HG02981 (cell line): ENCODE data around the gene GAB1.

Source experiments
- ATAC-seq: cut with Tn5 transposase; IDR thresholded peaks from one replicate; pipeline ENCODE4 v1.9.1; 2021; ENCODE audit warnings: mild to moderate bottlenecking, moderate library complexity; ENCODE audit not compliant: unreplicated experiment

The GAB1 gene

DNA sequence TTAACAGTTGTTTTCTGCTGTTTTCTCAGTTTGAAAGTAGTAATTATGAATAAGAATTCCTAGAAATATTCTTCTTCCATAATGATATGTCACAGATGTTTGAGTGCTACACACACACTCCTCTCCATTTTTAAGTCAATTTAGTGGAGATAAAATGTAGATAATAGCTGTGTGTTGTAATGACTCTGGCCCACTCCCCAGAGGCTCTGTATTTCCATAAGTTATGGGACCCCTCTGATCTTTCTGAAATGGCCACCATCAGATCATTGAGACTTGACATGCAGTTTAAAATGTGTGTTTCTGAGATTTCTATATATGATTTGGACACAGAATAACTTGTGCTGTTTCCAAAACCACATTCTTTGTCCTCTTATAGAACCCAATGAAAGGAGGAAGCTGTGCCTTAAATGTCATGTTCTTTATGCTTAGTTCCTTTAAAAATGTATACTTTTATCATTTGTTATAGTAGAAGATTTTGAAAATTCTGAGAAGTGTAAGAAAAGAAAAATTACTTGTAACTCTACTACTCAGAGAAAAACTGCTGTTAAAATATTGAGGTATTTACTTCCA, 46.4 kb downstream of the GAB1 start:
- no peak for ATAC-seq

DNA sequence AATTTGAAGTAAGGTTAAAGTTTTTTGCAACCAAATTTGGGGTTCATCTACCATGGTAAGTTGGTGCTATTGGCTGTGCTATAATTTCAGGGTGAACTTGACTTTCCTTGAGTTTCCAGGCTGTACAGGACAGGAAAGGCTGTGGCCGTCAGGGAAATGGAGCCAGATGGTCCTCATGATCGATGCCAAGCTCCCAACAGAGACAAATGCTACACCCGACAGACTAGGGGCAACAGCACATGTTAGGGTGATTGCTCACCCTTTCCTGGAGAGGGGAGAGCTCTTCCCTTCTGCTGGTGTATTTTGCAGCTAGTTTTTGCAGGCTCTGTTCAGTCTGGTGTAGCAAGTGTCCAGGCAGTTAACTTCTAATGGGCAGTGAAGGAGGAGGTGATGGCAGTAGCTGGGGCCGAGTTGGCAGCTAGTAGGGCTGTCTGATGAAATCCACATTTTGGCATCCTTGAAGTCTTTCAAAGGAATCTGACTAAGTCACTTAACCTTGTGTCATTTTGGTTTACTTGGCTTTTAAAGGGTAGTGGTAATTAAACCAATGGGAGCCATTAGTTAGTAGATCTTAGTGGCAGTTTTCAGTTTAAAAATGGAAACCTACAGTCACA, 47.8 kb downstream of the GAB1 start:
- no peak for ATAC-seq

DNA sequence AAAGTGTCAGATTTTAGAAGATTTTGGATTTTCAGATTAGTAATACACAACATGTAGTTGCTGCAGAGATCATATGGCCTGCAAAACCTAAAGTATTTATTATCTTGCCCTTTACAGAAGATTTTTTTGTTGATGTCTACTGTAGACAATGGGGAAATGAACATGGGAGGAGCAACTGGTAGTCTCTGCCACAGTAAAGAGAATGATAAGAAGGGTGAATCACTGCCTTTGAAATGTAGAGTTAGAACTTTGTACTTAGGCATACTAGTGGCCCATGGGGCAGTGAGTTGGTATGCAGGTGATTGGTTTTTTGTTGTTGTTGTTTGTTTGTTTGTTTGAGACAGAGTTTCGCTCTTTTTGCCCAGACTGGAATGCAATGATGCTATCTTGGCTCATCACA, 50.1 kb downstream of the GAB1 start:
- ATAC-seq, result no peak

DNA sequence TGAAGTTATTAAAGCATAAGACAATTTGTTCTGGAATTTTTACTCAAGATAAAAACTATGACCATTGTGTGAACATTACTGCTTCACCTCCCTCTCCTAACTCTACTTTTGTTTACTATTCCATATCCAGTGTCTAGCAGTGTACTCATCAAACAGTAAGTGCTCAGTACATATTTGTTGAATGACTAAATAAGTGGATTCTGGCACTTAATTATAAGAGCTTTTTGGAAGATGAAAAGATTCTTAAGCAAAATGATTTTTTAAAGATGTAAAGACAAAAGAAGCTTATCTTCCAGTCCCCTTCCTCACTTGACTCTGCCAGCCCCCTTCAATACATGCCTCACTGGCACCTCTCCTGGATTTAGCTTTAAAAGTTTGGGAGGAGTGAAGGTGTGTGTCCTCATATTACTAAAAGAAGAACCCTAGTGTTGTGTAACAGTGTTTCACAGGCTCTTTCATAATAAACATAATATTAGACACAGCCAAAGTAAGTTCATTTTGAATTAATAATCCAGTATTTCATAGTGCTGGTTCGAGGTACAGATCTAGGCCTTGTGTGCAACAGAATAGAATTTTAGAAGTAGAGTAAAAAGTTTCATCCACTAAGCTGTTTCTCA, 53.0 kb downstream of the GAB1 start:
- no peak for ATAC-seq

DNA sequence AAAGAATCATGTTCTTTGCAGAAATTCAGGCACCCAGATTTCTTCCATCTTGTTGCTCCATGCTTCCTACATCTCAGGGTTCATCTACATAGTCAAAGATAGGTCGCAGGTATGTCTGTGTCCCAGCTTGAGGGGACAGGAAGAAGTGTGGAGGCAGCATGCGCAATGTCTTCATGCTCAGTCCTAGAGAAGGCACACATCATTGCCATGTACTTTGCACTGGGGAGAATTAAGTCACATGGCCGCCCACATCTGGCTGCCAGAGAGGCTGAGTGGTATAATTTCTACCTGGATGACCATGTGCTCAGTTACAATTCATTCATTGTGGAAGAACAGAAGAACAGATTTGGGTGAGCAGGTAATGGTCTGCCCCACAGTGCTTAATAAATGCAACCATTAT, 54.1 kb downstream of the GAB1 start:
- ATAC-seq, result no peak

DNA sequence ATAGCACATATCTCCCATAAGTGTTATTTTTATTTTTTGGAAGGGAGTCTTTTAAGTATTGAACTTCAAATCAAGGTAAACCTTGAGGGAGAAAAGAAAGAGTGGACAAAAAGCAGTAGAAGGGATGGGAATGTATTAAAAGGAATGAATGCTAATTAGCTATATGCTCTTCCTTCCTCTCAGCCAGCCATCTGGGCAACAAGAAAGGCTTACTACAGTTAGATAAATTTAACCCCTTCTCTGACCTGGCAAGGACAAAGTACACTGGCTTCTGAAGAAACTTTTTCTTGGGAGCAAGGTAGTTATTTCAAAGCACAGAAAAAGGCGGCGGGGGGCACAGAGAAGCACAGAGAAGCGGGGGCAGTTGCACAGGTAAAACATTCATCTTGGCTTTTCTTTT, 54.6 kb downstream of the GAB1 start:
- no peak for ATAC-seq

DNA sequence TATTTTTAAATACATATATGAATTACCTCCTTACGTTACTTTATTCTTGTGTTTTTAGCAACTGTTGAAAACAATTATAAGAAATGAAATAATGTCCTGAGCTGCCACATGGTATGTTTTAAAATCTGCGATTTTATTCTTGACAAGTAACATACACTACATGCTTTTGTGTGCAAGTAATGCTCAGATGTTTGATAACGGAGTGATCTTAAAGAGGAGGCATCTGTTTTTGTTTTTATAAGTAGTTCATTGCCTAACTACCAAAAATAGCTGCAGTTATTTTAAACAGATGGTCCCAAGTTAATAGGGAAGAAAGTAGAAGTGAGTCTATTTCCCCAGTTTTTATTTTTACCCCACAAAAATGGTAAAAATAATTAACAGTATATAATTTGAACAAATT, 55.2 kb downstream of the GAB1 start:
- no peak for ATAC-seq

DNA sequence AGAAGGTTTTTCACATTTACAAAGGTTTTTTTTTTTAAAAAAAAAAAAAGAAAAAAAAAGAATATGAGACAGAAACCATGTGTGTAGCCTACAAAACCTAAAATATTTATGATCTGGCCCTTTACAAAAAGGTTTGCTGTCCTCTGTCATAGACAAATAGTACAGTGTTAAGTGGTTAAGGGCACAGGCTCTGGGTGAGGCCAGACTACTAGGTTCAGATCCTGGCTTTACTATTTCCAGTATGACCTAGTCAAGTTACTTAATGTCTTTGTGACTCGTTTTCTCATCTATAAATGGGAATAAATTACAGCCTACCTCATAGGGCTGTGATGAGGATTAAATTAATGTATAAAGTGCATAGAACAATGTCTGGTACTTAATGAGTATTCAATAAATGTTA, 56.5 kb downstream of the GAB1 start:
- ATAC-seq, result no peak

DNA sequence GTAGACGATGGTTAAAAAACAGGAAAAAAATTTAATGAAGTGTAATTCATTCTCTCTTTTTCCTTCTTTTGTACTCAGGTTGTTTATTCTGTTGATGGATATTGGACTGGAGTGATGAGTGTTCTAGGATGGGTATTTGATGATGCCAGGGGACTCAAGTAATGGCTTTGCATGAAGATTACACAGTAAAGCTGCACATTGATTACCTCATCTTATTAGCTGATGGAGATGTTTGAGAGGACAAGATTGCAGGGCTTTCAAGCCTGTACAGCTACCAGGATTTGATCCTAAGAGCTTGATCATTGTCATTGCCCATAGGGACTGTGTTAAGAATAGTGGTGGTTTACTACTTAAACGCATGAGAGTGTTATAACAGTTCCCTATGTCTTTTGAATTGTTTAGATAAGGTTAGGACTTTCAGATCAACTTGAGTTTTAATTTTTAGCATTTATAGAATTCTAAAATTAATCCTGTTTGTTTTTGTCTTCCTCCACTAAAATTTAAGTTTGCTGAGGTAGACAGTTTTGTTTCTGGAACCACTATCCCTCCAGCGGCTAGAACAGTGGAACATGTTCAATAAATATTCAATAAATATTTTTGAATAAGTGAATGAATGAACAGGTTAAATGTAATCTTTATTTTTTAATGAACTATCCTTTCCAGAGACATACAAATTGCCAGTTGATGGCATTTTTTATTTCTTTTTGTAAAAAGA, 58.2 kb downstream of the GAB1 start:
- no peak for ATAC-seq

DNA sequence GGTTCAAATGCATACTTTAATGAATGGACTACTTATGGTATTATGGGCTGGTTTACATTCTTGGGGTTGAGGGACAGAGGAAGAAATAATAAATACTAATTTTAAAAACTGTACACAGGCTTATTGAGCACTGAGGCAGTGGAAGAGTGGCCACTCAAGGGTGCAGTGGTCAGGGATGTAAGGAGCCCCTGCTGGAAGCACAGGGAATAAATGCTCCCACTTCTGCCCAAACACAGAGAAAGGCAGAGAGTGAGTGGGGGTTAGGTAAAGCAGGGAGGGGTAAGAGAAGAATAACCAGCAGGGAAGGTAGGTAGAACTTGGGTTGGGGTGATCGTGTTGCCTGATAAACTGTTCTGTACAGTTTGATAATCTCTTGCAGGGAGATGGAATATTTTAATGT, 60.0 kb downstream of the GAB1 start:
- ATAC-seq, result no peak

DNA sequence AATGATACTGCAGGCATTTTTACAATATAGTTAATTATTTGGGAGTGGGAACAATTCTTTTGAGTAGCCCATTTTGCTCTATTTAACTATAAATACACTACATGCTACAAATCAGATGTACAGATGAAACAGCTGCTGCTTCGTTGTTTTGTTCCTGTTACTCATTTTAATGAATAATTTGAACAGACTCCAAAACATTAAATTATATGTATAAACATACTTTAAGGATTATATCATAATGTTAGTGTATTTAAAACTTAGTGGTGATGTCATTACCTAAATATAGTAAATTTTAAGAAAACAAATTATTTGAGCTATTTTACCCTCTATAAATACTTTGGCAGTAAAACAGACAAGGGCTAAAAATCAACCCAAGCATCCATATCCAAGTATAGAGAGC, 60.7 kb downstream of the GAB1 start:
- ATAC-seq, result no peak

DNA sequence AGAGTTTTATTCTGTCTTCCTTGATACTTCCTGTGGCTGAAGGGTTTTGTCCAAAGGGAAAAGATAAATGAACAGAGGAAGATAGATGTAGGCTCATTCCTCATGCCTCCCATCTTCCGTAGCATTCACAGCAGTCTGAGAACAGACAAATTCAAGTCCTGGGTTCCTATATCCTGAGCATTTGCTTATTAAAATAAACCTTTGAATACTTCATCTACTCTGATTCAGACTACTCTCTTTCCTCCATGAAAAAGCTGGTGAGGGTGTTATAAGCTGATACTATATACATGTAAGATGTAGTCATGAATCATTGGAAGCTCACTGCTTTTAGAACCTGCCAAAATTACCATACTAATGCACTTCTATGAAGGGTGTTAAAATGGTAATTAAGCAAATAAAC, 61.2 kb downstream of the GAB1 start:
- ATAC-seq, result no peak

DNA sequence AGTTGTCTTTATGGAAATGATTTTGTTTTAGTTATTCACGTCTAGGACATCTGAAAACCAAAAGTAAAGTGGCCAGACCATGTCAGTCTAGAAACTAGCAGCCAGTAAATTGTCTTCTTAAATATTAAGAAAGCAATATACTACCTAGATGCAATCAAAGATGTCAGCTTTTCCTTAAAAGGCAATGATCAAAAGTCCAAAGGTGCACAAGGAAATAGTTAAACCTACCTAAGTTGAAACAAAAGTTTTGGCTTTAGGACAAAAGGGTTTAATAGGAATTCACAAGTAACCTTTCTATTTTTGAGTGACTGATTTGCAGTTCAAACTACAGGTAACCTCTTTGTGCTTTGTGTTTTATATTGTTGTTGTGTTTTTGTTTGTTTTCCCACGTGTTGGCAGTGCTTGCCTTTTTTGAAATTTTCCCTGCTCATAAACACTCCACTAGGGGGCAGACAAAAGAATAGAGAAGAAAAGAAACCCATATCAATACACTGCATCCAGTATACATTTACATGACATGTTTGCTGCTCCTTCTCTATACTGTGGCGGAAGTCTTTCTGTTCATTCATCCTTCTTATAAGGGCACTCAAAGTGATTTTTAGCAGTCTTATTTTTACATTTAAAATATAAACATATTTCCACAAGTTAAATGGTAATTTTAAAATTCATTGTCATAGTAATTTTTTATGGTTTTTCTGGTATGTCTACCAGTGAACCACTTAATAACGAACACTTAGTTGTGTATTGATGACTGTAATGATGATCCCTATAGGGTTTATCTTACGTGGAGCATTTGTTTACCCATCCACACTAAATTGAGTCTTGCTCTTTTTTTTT, 62.7 kb downstream of the GAB1 start:
- ATAC-seq, result peak; percentile 48

DNA sequence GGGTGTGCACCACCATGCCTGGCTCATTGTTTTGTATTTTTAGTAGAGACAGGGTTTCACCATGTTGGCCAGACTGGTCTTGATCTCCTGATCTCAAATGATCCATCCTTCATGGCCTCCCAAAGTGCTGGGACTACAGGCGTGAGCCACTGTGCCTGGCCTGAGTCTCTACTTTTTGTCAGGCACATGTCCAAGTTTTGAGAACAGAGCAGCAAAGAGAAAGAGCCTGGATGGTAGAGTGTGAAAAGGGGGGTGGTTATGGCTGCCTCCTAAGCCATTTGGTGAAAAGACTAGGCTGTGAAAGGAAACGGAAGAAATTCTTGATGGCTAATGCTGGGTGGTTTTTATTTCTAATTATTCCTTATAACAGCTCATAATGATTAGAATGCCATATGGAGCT, 63.4 kb downstream of the GAB1 start:
- no peak for ATAC-seq

DNA sequence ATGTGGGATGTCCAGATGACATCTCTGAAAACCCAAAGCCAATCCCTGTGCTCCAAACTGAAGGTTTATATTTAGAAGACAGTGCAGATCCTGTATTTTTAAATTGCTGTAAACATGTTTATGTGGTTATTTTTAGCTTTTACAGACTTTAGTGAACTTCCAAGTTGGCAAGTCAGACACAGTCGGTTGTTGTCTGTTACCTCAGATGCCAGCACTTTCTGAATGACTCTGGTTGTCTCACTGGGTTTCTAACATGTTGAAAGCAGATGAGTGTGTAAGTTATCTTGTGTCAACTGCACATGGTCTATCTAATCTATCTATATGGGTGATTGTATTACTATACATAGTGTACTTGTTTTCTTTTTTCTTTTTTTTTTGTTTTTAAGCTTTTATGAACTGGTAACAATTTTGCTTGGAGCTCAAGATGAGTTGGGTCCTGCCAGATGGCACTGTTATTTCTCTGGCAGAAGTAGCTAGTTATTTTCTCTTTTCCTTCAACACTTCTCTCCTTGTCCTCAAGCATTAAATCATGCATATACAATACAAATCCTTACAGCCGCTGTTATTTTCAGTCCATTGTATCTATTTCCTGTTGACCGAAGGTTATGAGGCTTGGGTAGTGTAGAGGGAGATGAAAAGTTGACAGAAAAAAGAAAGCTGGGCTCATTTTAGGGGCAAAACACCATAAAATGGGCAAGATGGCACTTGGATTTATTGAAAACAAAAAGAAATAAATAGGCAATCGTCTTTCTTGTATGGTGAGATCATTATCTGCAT, 66.3 kb downstream of the GAB1 start:
- no peak for ATAC-seq

DNA sequence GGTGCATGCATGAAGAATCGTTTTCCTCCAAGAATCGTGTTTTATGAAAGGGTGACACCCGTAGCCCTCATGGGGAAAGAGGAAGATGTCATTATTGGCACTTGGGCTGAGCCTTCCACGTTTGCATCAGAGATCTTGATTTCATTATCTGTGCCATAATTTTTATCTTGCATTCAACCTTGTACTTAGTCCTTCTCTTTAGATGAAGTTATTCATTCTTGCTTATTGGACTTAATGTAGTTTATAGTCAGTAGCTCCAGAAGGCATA, 66.8 kb downstream of the GAB1 start:
- ATAC-seq, result no peak

DNA sequence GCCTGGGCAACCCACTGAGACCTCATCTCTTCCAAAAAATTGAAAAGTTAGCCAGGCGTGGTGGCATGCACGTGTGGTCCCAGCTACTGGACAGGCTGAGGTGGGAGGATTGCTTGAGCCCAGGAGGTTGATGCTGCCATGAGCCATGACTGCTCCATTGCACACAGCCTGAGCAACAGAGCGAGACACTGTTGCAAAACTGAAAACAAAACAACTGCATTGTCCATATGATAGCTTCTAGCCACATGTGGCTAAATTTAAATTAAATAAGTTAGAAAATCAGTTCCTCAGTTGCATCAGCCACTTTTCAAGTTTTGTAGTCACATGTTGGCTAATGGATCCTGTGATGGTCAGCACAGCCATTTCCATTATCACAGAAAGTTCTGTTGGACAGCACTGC, 67.9 kb downstream of the GAB1 start:
- ATAC-seq, result peak; percentile 90

DNA sequence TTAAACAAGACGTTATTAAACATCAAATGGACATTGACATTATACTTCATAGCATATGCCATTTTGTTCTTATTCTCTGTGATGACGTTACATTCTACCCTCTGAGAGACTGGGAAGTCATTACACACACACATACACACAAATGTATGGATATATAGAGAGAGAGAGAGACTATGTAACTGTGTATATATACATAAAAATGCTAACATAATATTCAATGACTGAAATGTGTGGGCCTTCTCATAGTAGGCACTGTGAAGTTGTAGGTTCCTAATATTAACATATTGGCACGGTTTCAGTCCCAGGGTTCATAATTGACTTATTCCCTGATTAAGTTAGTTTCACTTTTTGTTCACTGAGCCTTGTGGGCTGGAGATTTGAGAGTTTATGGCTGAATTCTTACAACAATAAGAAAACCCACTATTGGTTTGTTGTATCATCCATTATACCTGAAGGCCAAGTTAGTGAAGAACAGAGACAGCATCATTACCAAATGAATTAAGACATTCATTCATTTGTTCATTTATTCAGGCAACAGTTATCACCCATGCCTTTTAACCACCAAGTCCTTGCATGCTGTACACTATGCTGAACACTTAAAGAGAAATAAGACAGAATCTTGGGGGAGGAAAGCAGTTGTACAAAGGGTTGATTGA, 68.5 kb downstream of the GAB1 start:
- ATAC-seq, result peak; percentile 34

DNA sequence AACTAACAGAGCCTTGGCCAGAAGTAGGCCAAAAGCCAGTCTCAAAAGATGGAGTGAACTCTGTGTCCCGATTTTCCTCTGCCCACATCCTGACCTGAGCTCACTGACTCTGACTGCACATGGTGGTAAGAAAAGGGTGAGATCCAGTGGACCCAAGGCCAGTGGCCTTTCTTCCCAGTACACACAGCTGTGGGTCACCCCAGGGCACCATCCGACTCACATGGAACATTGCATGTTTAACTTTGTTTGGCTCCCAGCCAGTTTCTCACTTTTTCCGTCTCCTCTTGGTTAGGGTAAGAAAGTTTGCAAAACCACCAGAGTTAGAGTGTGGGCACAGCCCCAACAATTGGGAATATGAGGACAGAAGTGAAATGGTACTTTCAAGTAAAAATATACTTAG, 69.8 kb downstream of the GAB1 start:
- ATAC-seq, result no peak

DNA sequence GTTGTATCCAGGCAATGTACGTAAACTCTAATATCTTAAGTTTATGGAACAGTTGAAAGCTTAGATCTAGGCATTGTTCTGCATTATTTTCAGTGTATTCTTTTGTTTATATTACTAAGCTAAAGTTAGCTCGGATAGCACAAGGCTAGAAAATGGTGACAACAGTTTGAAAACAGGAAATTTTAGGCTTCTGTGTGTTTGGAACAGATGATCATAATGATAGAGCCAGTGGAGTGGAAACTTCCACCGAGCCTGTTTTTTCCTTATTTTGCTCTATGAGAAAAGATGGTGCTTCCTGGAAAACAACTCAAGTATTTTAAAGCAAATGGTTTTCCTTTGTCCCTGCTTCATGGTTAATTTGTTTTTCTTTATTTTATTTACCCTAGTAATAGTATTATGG, 70.8 kb downstream of the GAB1 start:
- no peak for ATAC-seq
